Measurements from ENCODE around the gene FAM180A.

Gene FAM180A

DNA sequence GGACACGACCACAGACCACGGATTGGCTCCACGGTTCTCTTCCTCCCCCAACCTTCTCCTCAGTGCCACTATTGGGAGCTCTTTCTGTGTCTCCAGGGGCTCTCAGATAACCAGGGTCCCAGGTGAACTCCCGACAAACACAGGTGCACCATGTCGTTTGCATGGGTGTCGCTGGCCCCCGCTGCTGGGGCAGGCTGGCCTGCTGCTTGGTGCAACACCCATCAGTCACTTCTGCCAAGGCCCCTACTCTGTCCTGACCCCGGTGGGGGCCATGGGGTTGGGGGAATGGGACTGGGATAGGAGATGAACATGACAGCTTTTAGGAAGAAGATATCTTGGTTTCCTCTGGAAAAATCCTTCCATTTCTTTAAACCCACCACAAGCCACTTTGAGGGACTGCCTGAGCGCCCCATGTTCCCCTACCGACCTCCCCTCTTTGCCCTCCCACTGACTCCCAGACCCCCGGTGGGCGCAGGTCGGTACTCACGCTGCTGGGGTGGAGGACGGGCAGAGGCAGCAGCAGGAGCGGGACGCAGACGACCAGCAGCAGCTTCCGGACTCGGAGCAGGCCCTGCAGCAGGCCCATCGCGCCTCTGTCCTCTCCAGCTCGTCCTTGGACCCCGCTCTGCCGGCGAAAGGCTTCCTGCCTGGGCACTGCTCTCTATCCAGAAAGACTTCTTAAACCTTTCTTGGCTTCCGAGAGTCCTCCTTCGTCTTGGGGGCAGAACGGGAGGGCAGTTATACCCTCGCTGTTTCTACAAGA is 21.5 kb downstream of the FAM180A start:
- Histone ChIP-seq H3K27me3 (ENCODE audit: insufficient read depth, low read length) (no peaks in the 10 kb centered on the region), H3K36me3 (ENCODE audit: insufficient read depth, low read length) (no peaks in the 10 kb centered on the region), H3K4me3 (ENCODE audit: low read length) (no peak overlapping the region), H3K4me1 (ENCODE audit: insufficient read depth, low read length) (peaks cover 2% of the 10 kb centered on the region), H3K9me3 (ENCODE audit: low read length) (no peaks in the 10 kb centered on the region), H2AFZ (ENCODE audit: low read depth, low read length) (no peak overlapping the region)

GRCh38 chr7:135726276-135726788 is 22.3 kb downstream of the FAM180A start:
- Histone ChIP-seq H3K4me3 (ENCODE audit: low read length) (no peak overlapping the region), H3K4me1 (ENCODE audit: insufficient read depth, low read length) (peaks cover 2% of the 10 kb centered on the region), H3K9me3 (ENCODE audit: low read length) (no peaks in the 10 kb centered on the region), H3K27me3 (ENCODE audit: insufficient read depth, low read length) (no peaks in the 10 kb centered on the region), H2AFZ (ENCODE audit: low read depth, low read length) (no peak overlapping the region), H3K36me3 (ENCODE audit: insufficient read depth, low read length) (no peaks in the 10 kb centered on the region)

DNA sequence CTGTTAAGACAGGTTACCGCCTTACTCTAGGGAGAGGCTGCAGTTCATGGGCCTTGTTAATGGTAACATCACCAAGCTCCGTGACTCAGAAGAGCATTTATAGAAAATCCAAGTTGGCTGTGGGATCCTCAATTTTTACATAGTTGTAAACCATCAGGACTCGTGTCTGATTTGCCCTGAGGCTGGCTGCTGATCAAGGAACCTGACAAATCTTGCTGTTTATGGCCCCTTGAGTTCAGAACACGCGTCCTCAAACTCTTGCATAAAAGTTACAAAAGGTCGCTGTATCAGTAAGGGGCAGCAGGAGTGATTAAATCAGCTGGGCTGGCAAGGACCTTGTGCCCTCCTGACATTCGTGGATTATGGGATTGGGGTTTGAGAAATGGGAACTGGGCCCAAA is 25.2 kb downstream of the FAM180A start:
- no peaks in the 10 kb centered on the region for H3K36me3 ChIP-seq (ENCODE audit: insufficient read depth, low read length)
- H2AFZ ChIP-seq (ENCODE audit: low read depth, low read length): no peak overlapping the region
- H3K4me3 ChIP-seq (ENCODE audit: low read length): no peak overlapping the region
- no peaks in the 10 kb centered on the region for H3K9me3 ChIP-seq (ENCODE audit: low read length)
- H3K4me1 ChIP-seq (ENCODE audit: insufficient read depth, low read length): peaks cover 14% of the 10 kb centered on the region
- H3K27me3 ChIP-seq (ENCODE audit: insufficient read depth, low read length): no peaks in the 10 kb centered on the region

- Histone ChIP-seq H3K9me3 (ENCODE audit: low read length) (no peaks in the 10 kb centered on the region), H3K27me3 (ENCODE audit: insufficient read depth, low read length) (no peaks in the 10 kb centered on the region), H3K4me3 (ENCODE audit: low read length) (no peak overlapping the region), H3K36me3 (ENCODE audit: insufficient read depth, low read length) (no peaks in the 10 kb centered on the region), H3K4me1 (ENCODE audit: insufficient read depth, low read length) (peaks cover 15% of the 10 kb centered on the region), H2AFZ (ENCODE audit: low read depth, low read length) (no peak overlapping the region)
These were observed 27.3 kb downstream of the FAM180A start for GRCh38 chr7:135721198-135721820.

DNA sequence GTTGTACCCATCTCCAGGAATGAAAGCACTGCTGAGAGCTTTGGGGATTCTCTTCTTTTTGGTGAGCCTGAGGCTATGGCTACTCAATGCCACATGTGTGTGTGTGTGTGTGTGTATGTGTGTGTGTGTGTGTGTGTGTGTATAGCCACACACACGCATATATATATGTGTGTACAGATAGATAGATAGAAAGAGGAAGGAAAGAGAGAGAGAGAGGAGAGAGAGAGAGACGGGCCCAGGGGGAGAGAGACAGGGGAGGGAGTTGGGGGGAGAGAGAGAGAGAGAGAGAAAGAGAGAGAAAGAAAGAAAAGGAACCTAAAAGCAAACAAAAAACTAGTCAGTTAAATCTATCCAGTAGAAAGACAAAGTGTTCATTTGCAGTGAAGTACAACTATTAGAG is 28.9 kb downstream of the FAM180A start:
- peak overlapping the region; percentile 38 for H2AFZ ChIP-seq (ENCODE audit: low read depth, low read length)
- no peak overlapping the region for H3K4me3 ChIP-seq (ENCODE audit: low read length)
- no peaks in the 10 kb centered on the region for H3K9me3 ChIP-seq (ENCODE audit: low read length)
- peaks cover 18% of the 10 kb centered on the region for H3K4me1 ChIP-seq (ENCODE audit: insufficient read depth, low read length)
- H3K27me3 ChIP-seq (ENCODE audit: insufficient read depth, low read length): no peaks in the 10 kb centered on the region
- H3K36me3 ChIP-seq (ENCODE audit: insufficient read depth, low read length): no peaks in the 10 kb centered on the region

GRCh38 chr7:135718794-135719437 is 29.7 kb downstream of the FAM180A start:
- Histone ChIP-seq H3K9me3 (ENCODE audit: low read length) (no peaks in the 10 kb centered on the region), H3K4me1 (ENCODE audit: insufficient read depth, low read length) (peaks cover 26% of the 10 kb centered on the region), H3K4me3 (ENCODE audit: low read length) (no peak overlapping the region), H3K36me3 (ENCODE audit: insufficient read depth, low read length) (no peaks in the 10 kb centered on the region), H2AFZ (ENCODE audit: low read depth, low read length) (peak overlapping the region; percentile 38), H3K27me3 (ENCODE audit: insufficient read depth, low read length) (no peaks in the 10 kb centered on the region)

DNA sequence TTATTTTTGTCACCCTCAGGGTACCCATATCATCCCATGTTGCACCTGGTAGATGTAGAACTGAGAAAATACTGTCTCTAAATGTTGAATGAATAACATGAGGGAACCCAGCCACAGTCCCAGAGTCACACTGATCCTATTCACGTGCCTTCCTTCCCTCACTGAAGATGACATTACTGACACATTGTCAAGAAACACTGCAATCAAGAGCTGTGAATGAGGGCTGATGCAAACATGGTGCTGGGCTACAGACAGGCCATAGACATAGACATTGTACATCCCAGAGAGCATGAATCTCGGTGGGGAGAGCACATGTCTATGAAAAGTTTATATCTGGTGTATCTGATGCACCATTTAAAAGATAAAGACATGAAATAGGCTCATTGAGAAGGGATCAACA is 30.4 kb downstream of the FAM180A start:
- no peaks in the 10 kb centered on the region for H3K27me3 ChIP-seq (ENCODE audit: insufficient read depth, low read length)

GRCh38 chr7:135717693-135718092 is 30.9 kb downstream of the FAM180A start:
- Histone ChIP-seq H2AFZ (ENCODE audit: low read depth, low read length) (no peak overlapping the region), H3K4me3 (ENCODE audit: low read length) (no peak overlapping the region), H3K9me3 (ENCODE audit: low read length) (no peaks in the 10 kb centered on the region), H3K4me1 (ENCODE audit: insufficient read depth, low read length) (peaks cover 27% of the 10 kb centered on the region), H3K36me3 (ENCODE audit: insufficient read depth, low read length) (no peaks in the 10 kb centered on the region), H3K27me3 (ENCODE audit: insufficient read depth, low read length) (no peaks in the 10 kb centered on the region)

More for the DNA sequence above, 30.4 kb downstream of the FAM180A start:
- H3K9me3 ChIP-seq (ENCODE audit: low read length): no peaks in the 10 kb centered on the region
- no peaks in the 10 kb centered on the region for H3K36me3 ChIP-seq (ENCODE audit: insufficient read depth, low read length)
- no peak overlapping the region for H3K4me3 ChIP-seq (ENCODE audit: low read length)
- peaks cover 27% of the 10 kb centered on the region for H3K4me1 ChIP-seq (ENCODE audit: insufficient read depth, low read length)
- H2AFZ ChIP-seq (ENCODE audit: low read depth, low read length): no peak overlapping the region

DNA sequence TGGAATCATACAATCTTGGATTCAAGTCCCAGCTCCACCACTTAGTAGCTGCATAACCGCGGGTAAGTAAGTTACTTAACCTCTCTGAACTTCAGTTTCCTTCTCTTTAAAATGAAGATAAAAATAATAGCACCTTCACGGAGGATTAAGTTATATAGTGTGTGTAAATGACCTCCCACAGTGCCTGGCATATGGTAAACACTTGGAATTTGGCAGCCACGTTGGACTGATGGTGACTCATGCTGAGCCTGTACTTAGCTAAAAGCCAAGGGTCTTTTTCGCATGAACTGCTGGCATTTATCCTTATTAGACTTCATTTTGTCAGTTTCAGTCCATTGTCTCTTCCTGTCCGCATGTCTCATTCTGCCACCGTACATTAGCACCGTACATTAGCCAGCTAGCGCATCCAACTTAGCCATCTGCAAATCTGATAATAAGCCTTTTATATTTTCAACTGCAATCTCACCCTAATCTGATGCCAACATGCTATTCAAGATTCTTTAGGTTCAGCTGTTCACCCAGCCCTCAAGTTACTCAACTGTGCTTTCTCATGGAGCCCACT is 31.9 kb downstream of the FAM180A start:
- H3K4me1 ChIP-seq (ENCODE audit: insufficient read depth, low read length): peaks cover 27% of the 10 kb centered on the region
- H3K4me3 ChIP-seq (ENCODE audit: low read length): no peak overlapping the region
- no peaks in the 10 kb centered on the region for H3K27me3 ChIP-seq (ENCODE audit: insufficient read depth, low read length)
- no peaks in the 10 kb centered on the region for H3K36me3 ChIP-seq (ENCODE audit: insufficient read depth, low read length)
- no peaks in the 10 kb centered on the region for H3K9me3 ChIP-seq (ENCODE audit: low read length)
- no peak overlapping the region for H2AFZ ChIP-seq (ENCODE audit: low read depth, low read length)

- peaks cover 27% of the 10 kb centered on the region for H3K4me1 ChIP-seq (ENCODE audit: insufficient read depth, low read length)
- no peaks in the 10 kb centered on the region for H3K27me3 ChIP-seq (ENCODE audit: insufficient read depth, low read length)
- no peaks in the 10 kb centered on the region for H3K9me3 ChIP-seq (ENCODE audit: low read length)
- H3K36me3 ChIP-seq (ENCODE audit: insufficient read depth, low read length): no peaks in the 10 kb centered on the region
- no peak overlapping the region for H3K4me3 ChIP-seq (ENCODE audit: low read length)
- no peak overlapping the region for H2AFZ ChIP-seq (ENCODE audit: low read depth, low read length)
These were observed 32.9 kb downstream of the FAM180A start for GRCh38 chr7:135715673-135716072.

DNA sequence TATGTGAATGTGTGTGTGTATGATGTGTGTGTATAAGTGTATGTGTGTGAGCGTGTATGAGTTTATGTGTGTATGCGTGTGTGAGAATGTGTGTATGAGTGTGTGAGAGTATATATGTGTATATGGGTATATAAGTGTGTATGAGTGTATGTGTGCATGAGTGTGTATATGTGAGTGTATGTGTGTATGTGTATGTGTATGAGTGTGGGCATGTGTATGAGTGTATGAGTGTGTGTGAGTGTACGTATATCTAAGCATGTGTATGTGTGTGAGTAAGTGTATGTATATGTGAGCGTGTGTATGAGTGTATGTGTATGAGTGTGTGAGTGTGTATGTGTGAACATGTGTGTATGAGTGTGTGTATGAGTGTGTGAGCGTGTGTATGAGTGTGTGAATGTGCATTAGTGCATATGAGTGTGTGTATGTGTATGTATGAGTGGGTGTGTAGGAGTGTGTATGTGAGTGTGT is 33.5 kb downstream of the FAM180A start:
- Histone ChIP-seq H3K27me3 (ENCODE audit: insufficient read depth, low read length) (no peaks in the 10 kb centered on the region), H2AFZ (ENCODE audit: low read depth, low read length) (no peak overlapping the region), H3K4me3 (ENCODE audit: low read length) (peak overlapping the region; percentile 14), H3K4me1 (ENCODE audit: insufficient read depth, low read length) (peaks cover 27% of the 10 kb centered on the region), H3K9me3 (ENCODE audit: low read length) (no peaks in the 10 kb centered on the region), H3K36me3 (ENCODE audit: insufficient read depth, low read length) (no peaks in the 10 kb centered on the region)

GRCh38 chr7:135714534-135715009 is 34.0 kb downstream of the FAM180A start:
- Histone ChIP-seq H3K36me3 (ENCODE audit: insufficient read depth, low read length) (no peaks in the 10 kb centered on the region), H3K9me3 (ENCODE audit: low read length) (no peaks in the 10 kb centered on the region), H2AFZ (ENCODE audit: low read depth, low read length) (no peak overlapping the region), H3K27me3 (ENCODE audit: insufficient read depth, low read length) (no peaks in the 10 kb centered on the region), H3K4me3 (ENCODE audit: low read length) (peak overlapping the region; percentile 14), H3K4me1 (ENCODE audit: insufficient read depth, low read length) (peaks cover 24% of the 10 kb centered on the region)

Measured in neuron (in vitro differentiated cells).